ENCODE results near the gene ABRACL. TPM values are rescaled to one million over a fixed set of nuclear protein-coding genes. Genes with fewer than 3 reads are reported as not detected.

The ABRACL gene
- total RNA-seq, 2 experiments from 2014 or later = 69.7 to 73.5 TPM

GRCh38 chr6:139060332-139060731 lies 31.8 kb downstream of the ABRACL start:
- Histone ChIP-seq H3K9me2 (ENCODE audit: insufficient read depth, low read length) (no peaks in the 10 kb centered on the region), H3K36me3 (ENCODE audit: insufficient read depth, low read length) (no peaks in the 10 kb centered on the region), H3K27ac (ENCODE audit: low read depth, low read length, poor library complexity, severe bottlenecking) (no peak overlapping the region), H3K4me1 (ENCODE audit: insufficient read depth, low read length, poor library complexity, severe bottlenecking) (no peaks in the 10 kb centered on the region), H3K4me2 (ENCODE audit: low read length) (no peak overlapping the region), H2AFZ (ENCODE audit: low read length) (no peak overlapping the region), H4K20me1 (ENCODE audit: insufficient read depth, low read length) (no peaks in the 10 kb centered on the region), H3K79me2 (ENCODE audit: insufficient read depth, low read depth, low read length) (no peaks in the 10 kb centered on the region), H3K9me3 (ENCODE audit: low read length) (no peaks in the 10 kb centered on the region), H3K4me3 (ENCODE audit: low read depth, low read length, poor library complexity, severe bottlenecking) (no peak overlapping the region)
- ChIA-PET POLR2A (no interaction called here), CTCF (ENCODE audit: unreplicated experiment) (no interaction called here)
- no peak for TF ChIP-seq CTCF (conservative IDR thresholded peaks at IDR 0.05; ENCODE audit: low read length)
- TF ChIP-seq EZH2phosphoT487 (IDR thresholded peaks at IDR 0.05; ENCODE audit: borderline replicate concordance, low read depth, low read length) = no peak
- intact Hi-C loops (cut with micrococcal nuclease; ENCODE audit: unreplicated experiment) = no loop called here
- DNase-seq (ENCODE audit: low spot score) = no peak
- no TSS peak for BruUV-seq (replicated peaks)

GRCh38 chr6:139062932-139063646 lies 34.5 kb downstream of the ABRACL start:
- H3K36me3 ChIP-seq (ENCODE audit: insufficient read depth, low read length) = no peaks in the 10 kb centered on the region
- CTCF ChIA-PET (ENCODE audit: unreplicated experiment) = no interaction called here
- no peak overlapping the region for H3K27ac ChIP-seq (ENCODE audit: low read depth, low read length, poor library complexity, severe bottlenecking)
- H3K79me2 ChIP-seq (ENCODE audit: insufficient read depth, low read depth, low read length) = no peaks in the 10 kb centered on the region
- POLR2A ChIA-PET = interaction anchor here (0.5 to 0.7 kb wide), 2 partner anchors 23 to 554 kb away, joined by 3 to 4 read pairs; no protein-coding TSS in a partner anchor
- TF ChIP-seq CTCF (conservative IDR thresholded peaks at IDR 0.05; ENCODE audit: low read length) (no peak), EZH2phosphoT487 (IDR thresholded peaks at IDR 0.05; ENCODE audit: borderline replicate concordance, low read depth, low read length) (no peak)
- no peaks in the 10 kb centered on the region for H3K4me1 ChIP-seq (ENCODE audit: insufficient read depth, low read length, poor library complexity, severe bottlenecking)
- H3K4me3 ChIP-seq (ENCODE audit: low read depth, low read length, poor library complexity, severe bottlenecking) = no peak overlapping the region
- no peaks in the 10 kb centered on the region for H3K9me2 ChIP-seq (ENCODE audit: insufficient read depth, low read length)
- no peak for DNase-seq (ENCODE audit: low spot score)
- intact Hi-C loops (cut with micrococcal nuclease; ENCODE audit: unreplicated experiment) = no loop called here
- H3K4me2 ChIP-seq (ENCODE audit: low read length) = no peak overlapping the region
- no peak overlapping the region for H2AFZ ChIP-seq (ENCODE audit: low read length)
- no peaks in the 10 kb centered on the region for H4K20me1 ChIP-seq (ENCODE audit: insufficient read depth, low read length)
- no peaks in the 10 kb centered on the region for H3K9me3 ChIP-seq (ENCODE audit: low read length)
- no TSS peak for BruUV-seq (replicated peaks)

- CTCF ChIA-PET (ENCODE audit: unreplicated experiment) = no interaction called here
- no peak overlapping the region for H3K27ac ChIP-seq (ENCODE audit: low read depth, low read length, poor library complexity, severe bottlenecking)
- BruUV-seq (replicated peaks) = no TSS peak
- no peak overlapping the region for H3K4me2 ChIP-seq (ENCODE audit: low read length)
- H3K9me3 ChIP-seq (ENCODE audit: low read length) = no peaks in the 10 kb centered on the region
- no peak overlapping the region for H3K4me3 ChIP-seq (ENCODE audit: low read depth, low read length, poor library complexity, severe bottlenecking)
- no peaks in the 10 kb centered on the region for H3K79me2 ChIP-seq (ENCODE audit: insufficient read depth, low read depth, low read length)
- DNase-seq (ENCODE audit: low spot score) = no peak
- no peak overlapping the region for H2AFZ ChIP-seq (ENCODE audit: low read length)
- intact Hi-C loops (cut with micrococcal nuclease; ENCODE audit: unreplicated experiment) = no loop called here
- no peaks in the 10 kb centered on the region for H4K20me1 ChIP-seq (ENCODE audit: insufficient read depth, low read length)
- H3K9me2 ChIP-seq (ENCODE audit: insufficient read depth, low read length) = no peaks in the 10 kb centered on the region
- no peaks in the 10 kb centered on the region for H3K4me1 ChIP-seq (ENCODE audit: insufficient read depth, low read length, poor library complexity, severe bottlenecking)
- TF ChIP-seq CTCF (conservative IDR thresholded peaks at IDR 0.05; ENCODE audit: low read length) (no peak), EZH2phosphoT487 (IDR thresholded peaks at IDR 0.05; ENCODE audit: borderline replicate concordance, low read depth, low read length) (no peak)
- POLR2A ChIA-PET = interaction anchor here (0.7 to 1.0 kb wide), 2 partner anchors 11 to 36 kb away, joined by 3 to 5 read pairs; no protein-coding TSS in a partner anchor
- H3K36me3 ChIP-seq (ENCODE audit: insufficient read depth, low read length) = no peaks in the 10 kb centered on the region
These were observed 36.6 kb downstream of the ABRACL start for GRCh38 chr6:139064981-139065665.

Measured in OCI-LY7 (cell line).